Type B pancreatic cell (in vitro differentiated cells): ENCODE data around the gene ROR2. TPM values are rescaled to one million over a fixed set of nuclear protein-coding genes. Genes with fewer than 3 reads are reported as not detected.

Experiments used
- DNase-seq: peaks from one replicate; pipeline ENCODE4 v3.0.0; 2021; ENCODE audit warnings: mixed read lengths; ENCODE audit not compliant: unreplicated experiment; ENCODE audit errors: extremely low spot score
- H3K27ac Mint-ChIP-seq: 2 replicates; pipeline ENCODE4 v1.8.0; 2021; ENCODE audit warnings: mild to moderate bottlenecking, mixed read lengths
- H3K27me3 Mint-ChIP-seq: 2 replicates; pipeline ENCODE4 v1.8.0; 2021; ENCODE audit warnings: mixed read lengths
- H3K36me3 Mint-ChIP-seq: 2 replicates; pipeline ENCODE4 v1.8.0; 2021; ENCODE audit warnings: mixed read lengths
- H3K4me1 Mint-ChIP-seq: one replicate; pipeline ENCODE4 v1.8.0; 2021; ENCODE audit warnings: mixed read lengths; ENCODE audit not compliant: unreplicated experiment
- H3K4me3 Mint-ChIP-seq: 2 replicates; pipeline ENCODE4 v1.8.0; 2021; ENCODE audit warnings: mild to moderate bottlenecking, mixed read lengths
- H3K9me3 Mint-ChIP-seq: 2 replicates; pipeline ENCODE4 v1.8.0; 2021; ENCODE audit warnings: mixed read lengths
- total RNA-seq: library from RNA; stranded (reverse); gene quantifications from 2 replicates; pipeline ENCODE4 v1.2.1, GENCODE V29; 2021; ENCODE audit warnings: low replicate concordance
- TF ChIP-seq, protein P1 (sequence below): fragments of 200-600 bp; sonication (generic); conservative IDR thresholded peaks from 2 replicates; pipeline ENCODE4 v1.5.0; 2021; ENCODE audit warnings: antibody characterized with exemption, mild to moderate bottlenecking

The ROR2 gene
- total RNA-seq, 1 donor from 2014 or later, result 48.9 TPM

- no peaks in the 10 kb centered on the region for H3K27me3 Mint-ChIP-seq
- no peak for DNase-seq
- peaks cover 1% of the 10 kb centered on the region for H3K36me3 Mint-ChIP-seq
- no peak overlapping the region for H3K4me3 Mint-ChIP-seq
- peaks cover 1% of the 10 kb centered on the region for H3K9me3 Mint-ChIP-seq
- TF ChIP-seq, protein P1, sequence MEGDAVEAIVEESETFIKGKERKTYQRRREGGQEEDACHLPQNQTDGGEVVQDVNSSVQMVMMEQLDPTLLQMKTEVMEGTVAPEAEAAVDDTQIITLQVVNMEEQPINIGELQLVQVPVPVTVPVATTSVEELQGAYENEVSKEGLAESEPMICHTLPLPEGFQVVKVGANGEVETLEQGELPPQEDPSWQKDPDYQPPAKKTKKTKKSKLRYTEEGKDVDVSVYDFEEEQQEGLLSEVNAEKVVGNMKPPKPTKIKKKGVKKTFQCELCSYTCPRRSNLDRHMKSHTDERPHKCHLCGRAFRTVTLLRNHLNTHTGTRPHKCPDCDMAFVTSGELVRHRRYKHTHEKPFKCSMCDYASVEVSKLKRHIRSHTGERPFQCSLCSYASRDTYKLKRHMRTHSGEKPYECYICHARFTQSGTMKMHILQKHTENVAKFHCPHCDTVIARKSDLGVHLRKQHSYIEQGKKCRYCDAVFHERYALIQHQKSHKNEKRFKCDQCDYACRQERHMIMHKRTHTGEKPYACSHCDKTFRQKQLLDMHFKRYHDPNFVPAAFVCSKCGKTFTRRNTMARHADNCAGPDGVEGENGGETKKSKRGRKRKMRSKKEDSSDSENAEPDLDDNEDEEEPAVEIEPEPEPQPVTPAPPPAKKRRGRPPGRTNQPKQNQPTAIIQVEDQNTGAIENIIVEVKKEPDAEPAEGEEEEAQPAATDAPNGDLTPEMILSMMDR, result no peak
- peaks cover 53% of the 10 kb centered on the region for H3K4me1 Mint-ChIP-seq
- no peak overlapping the region for H3K27ac Mint-ChIP-seq
Measured at GRCh38 chr9:91816356-91816755, 133.7 kb downstream of the ROR2 start.

DNA sequence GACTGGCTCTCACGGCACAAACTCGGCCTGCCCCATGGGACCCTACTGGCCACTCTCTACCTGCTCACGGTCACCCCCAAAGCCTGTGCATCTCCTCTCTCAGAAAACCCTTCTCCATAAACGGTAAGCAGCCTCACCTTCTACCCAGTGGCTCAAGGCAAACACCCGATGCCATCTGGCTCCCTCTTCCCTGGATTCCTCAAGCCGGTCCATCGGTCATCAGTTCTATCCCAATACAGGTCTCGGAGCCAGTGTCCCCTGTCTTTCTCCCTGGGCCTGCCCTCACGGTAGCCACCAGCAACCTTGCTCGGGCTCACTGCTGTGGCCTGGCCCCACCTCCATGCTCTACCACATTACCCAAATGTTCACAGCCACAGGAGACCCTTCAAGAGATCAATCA is 134.1 kb downstream of the ROR2 start:
- Mint-ChIP-seq H3K4me3 (no peak overlapping the region), H3K27ac (no peak overlapping the region), H3K9me3 (no peaks in the 10 kb centered on the region), H3K36me3 (no peaks in the 10 kb centered on the region), H3K4me1 (peaks cover 55% of the 10 kb centered on the region), H3K27me3 (no peaks in the 10 kb centered on the region)
- no peak for DNase-seq
- TF ChIP-seq, protein P1, result no peak

- TF ChIP-seq, protein P1, result no peak
- H3K36me3 Mint-ChIP-seq, result no peaks in the 10 kb centered on the region
- H3K27me3 Mint-ChIP-seq, result no peaks in the 10 kb centered on the region
- H3K27ac Mint-ChIP-seq, result no peak overlapping the region
- no peak for DNase-seq
- no peaks in the 10 kb centered on the region for H3K9me3 Mint-ChIP-seq
- H3K4me3 Mint-ChIP-seq, result no peak overlapping the region
- peaks cover 55% of the 10 kb centered on the region for H3K4me1 Mint-ChIP-seq
Measured at GRCh38 chr9:91814753-91815152, 135.3 kb downstream of the ROR2 start.

DNA sequence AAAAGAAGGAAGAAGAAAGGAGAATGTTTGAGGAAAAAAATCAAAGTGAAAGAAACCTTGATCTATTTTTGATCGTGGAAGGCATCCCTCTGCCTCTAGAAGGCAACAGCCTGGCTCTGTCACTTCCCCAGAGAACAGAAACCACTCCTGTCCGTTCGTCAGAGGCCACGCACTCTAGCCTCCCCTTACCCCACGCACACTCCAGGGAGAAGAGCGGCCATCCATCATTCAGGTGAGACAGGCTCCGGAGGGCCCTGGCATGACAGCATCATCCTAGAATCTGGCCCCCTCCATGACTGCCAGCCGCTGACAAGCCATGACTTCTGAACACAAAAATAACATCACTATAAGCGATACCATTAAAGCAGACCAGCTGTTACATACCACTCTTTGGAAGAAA is 135.8 kb downstream of the ROR2 start:
- Mint-ChIP-seq H3K36me3 (no peaks in the 10 kb centered on the region), H3K9me3 (no peaks in the 10 kb centered on the region), H3K4me3 (peak overlapping the region; percentile 30), H3K27ac (peak overlapping the region; percentile 64), H3K4me1 (peaks cover 59% of the 10 kb centered on the region), H3K27me3 (no peaks in the 10 kb centered on the region)
- TF ChIP-seq, protein P1, result no peak
- no peak for DNase-seq

DNA sequence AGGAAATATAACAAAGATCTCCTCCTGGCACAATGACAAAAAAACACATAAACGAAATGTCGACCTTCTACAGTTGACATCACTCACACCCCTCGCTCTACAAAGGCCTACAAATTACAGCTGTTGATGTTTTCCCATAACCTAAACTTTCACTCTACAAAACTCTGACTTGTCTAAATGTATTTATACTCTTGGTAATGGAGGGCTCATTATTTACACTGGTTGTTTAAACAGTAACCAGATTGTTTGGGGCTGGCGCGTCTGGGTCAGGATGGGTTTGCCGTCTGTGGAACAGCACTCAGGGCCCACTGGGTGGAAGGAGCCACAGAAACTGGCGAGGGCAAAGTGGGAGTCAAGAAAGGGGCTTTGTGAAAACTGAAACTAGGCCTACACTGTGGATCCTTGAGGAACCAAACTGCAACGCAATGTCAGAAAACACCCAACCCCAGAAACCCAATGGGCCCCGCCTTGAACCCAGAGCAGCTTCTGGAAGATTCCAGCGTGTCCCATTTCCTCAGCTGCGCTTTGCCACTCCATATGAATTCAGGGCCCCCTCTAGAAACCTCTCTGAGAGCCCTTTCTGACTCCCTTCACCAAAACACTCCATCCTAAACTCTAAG is 136.7 kb downstream of the ROR2 start:
- H3K4me3 Mint-ChIP-seq, result no peak overlapping the region
- H3K27me3 Mint-ChIP-seq, result no peaks in the 10 kb centered on the region
- TF ChIP-seq, protein P1, result no peak
- peaks cover 62% of the 10 kb centered on the region for H3K4me1 Mint-ChIP-seq
- DNase-seq, result no peak
- H3K27ac Mint-ChIP-seq, result no peak overlapping the region
- H3K36me3 Mint-ChIP-seq, result no peaks in the 10 kb centered on the region
- no peaks in the 10 kb centered on the region for H3K9me3 Mint-ChIP-seq
